Middle frontal gyrus (tissue), 1 donor: Measurements from ENCODE around the gene TINCR.

Experiments
- DNase-seq: peaks from one replicate; pipeline ENCODE4 v3.0.0-alpha.2; 2015; ENCODE audit warnings: low spot score; ENCODE audit errors: extremely low spot score

Gene TINCR

GRCh38 chr19:5590151-5590864 is 22.6 kb upstream of the TINCR start:
- no peak for DNase-seq

- DNase-seq: no peak
Observed at GRCh38 chr19:5588906-5589676, 21.3 kb upstream of the TINCR start.

- DNase-seq: no peak
Observed at GRCh38 chr19:5588441-5588840, 20.7 kb upstream of the TINCR start.

- DNase-seq: no peak
Observed at GRCh38 chr19:5587661-5588060, 19.9 kb upstream of the TINCR start.

- DNase-seq: no peak
Observed at GRCh38 chr19:5587071-5587455, 19.3 kb upstream of the TINCR start.

GRCh38 chr19:5586300-5587070 is 18.7 kb upstream of the TINCR start:
- no peak for DNase-seq

GRCh38 chr19:5585461-5586299 is 17.9 kb upstream of the TINCR start:
- no peak for DNase-seq

- DNase-seq: no peak
Observed at GRCh38 chr19:5580161-5580571, 12.4 kb upstream of the TINCR start.

GRCh38 chr19:5579697-5580096 is 11.9 kb upstream of the TINCR start:
- DNase-seq: no peak

- no peak for DNase-seq
Observed at GRCh38 chr19:5579286-5579685, 11.5 kb upstream of the TINCR start.

GRCh38 chr19:5578097-5578846 is 10.5 kb upstream of the TINCR start:
- no peak for DNase-seq

- DNase-seq: no peak
Observed at GRCh38 chr19:5575590-5575989, 7.8 kb upstream of the TINCR start.

- no peak for DNase-seq
Observed at GRCh38 chr19:5572556-5573286, 5.0 kb upstream of the TINCR start.

GRCh38 chr19:5571777-5572176 is 4.0 kb upstream of the TINCR start:
- no peak for DNase-seq

GRCh38 chr19:5567970-5568407 is 236 bp upstream of the TINCR start:
- no peak for DNase-seq

GRCh38 chr19:5564930-5565329 is 2.8 kb downstream of the TINCR start:
- no peak for DNase-seq

- no peak for DNase-seq
Observed at GRCh38 chr19:5563935-5564612, 3.7 kb downstream of the TINCR start.

- no peak for DNase-seq
Observed at GRCh38 chr19:5563008-5563431, 4.7 kb downstream of the TINCR start.

GRCh38 chr19:5562280-5562679 is 5.5 kb downstream of the TINCR start:
- no peak for DNase-seq
